GM10266 (cell line): ENCODE results near the gene PAX9.

Source experiments
- DNase-seq: peaks from one replicate; pipeline ENCODE4 v3.0.0; 2012; ENCODE audit errors: extremely low spot score
- CTCF ChIP-seq: IDR thresholded peaks from 2 replicates; pipeline ENCODE4 v1.5.1; 2012; ENCODE audit warnings: mild to moderate bottlenecking, low read depth; ENCODE audit not compliant: control insufficient read depth, insufficient read depth; ENCODE audit errors: missing control alignments

PAX9 gene

GRCh38 chr14:36655963-36656686, 5.5 kb upstream of the PAX9 start:
- peak; percentile 55 for TF ChIP-seq CTCF
- DNase-seq: no peak

- no peak for DNase-seq
- TF ChIP-seq CTCF: no peak
Measured at GRCh38 chr14:36656687-36657398, 4.8 kb upstream of the PAX9 start.

- TF ChIP-seq CTCF: no peak
- no peak for DNase-seq
Measured at GRCh38 chr14:36657399-36658122, 4.1 kb upstream of the PAX9 start.

GRCh38 chr14:36658123-36659009, 3.3 kb upstream of the PAX9 start:
- no peak for DNase-seq
- no peak for TF ChIP-seq CTCF

- no peak for DNase-seq
- no peak for TF ChIP-seq CTCF
Measured at GRCh38 chr14:36659010-36659821, 2.4 kb upstream of the PAX9 start.
